ENCODE measurements around the gene RASSF1. TPM values are rescaled to one million over a fixed set of nuclear protein-coding genes. Genes with fewer than 3 reads are reported as not detected.

The RASSF1 gene
- total RNA-seq, 1 experiment from 2014 or later = 28.1 TPM

GRCh38 chr3:50289130-50289529 lies 51.5 kb downstream of the RASSF1 start:
- Histone ChIP-seq H3K4me3 (ENCODE audit: low read depth, low read length) (no peak overlapping the region), H3K4me1 (peaks cover 7% of the 10 kb centered on the region), H3K9me3 (no peaks in the 10 kb centered on the region), H3K36me3 (ENCODE audit: control insufficient read depth, insufficient read depth, low read length) (peaks cover 7% of the 10 kb centered on the region), H3K27me3 (replicated peaks; ENCODE audit: control insufficient read depth, insufficient read depth, low read length) (no peaks in the 10 kb centered on the region)
- CTCF ChIA-PET = interaction anchor here (0.6 kb wide), 1 partner anchor 25 kb away, joined by 5 read pairs; no protein-coding TSS in a partner anchor
- Mint-ChIP-seq H3K4me3 (ENCODE audit: unreplicated experiment) (no peak overlapping the region), H3K36me3 (ENCODE audit: insufficient read depth, unreplicated experiment) (peaks cover 34% of the 10 kb centered on the region), H3K27me3 (ENCODE audit: insufficient read depth, unreplicated experiment) (no peaks in the 10 kb centered on the region), H3K4me1 (ENCODE audit: low read depth, unreplicated experiment) (peaks cover 16% of the 10 kb centered on the region), H3K9me3 (ENCODE audit: unreplicated experiment) (no peaks in the 10 kb centered on the region), H3K27ac (ENCODE audit: unreplicated experiment) (no peak overlapping the region)
- BruUV-seq (replicated peaks) = no TSS peak
- POLR2A ChIA-PET = interaction anchor here (0.6 kb wide), 1 partner anchor 202 kb away, joined by 6 read pairs; no protein-coding TSS in a partner anchor
- no peak for DNase-seq
- no peak for TF ChIP-seq CTCF (IDR thresholded peaks at IDR 0.05; ENCODE audit: insufficient read depth in 1 of 2, low read depth in 1 of 2, low read length in 1 of 2, severe bottlenecking in 1 of 2, unreplicated experiment in 1 of 2)
- intact Hi-C loops (cut with micrococcal nuclease; ENCODE audit: unreplicated experiment) = no loop called here

GRCh38 chr3:50288387-50289007 lies 52.1 kb downstream of the RASSF1 start:
- H3K9me3 ChIP-seq = no peaks in the 10 kb centered on the region
- H3K27ac Mint-ChIP-seq (ENCODE audit: unreplicated experiment) = no peak overlapping the region
- H3K9me3 Mint-ChIP-seq (ENCODE audit: unreplicated experiment) = no peaks in the 10 kb centered on the region
- no peak for DNase-seq
- peaks cover 34% of the 10 kb centered on the region for H3K36me3 Mint-ChIP-seq (ENCODE audit: insufficient read depth, unreplicated experiment)
- POLR2A ChIA-PET = no interaction called here
- H3K27me3 Mint-ChIP-seq (ENCODE audit: insufficient read depth, unreplicated experiment) = no peaks in the 10 kb centered on the region
- intact Hi-C loops (cut with micrococcal nuclease; ENCODE audit: unreplicated experiment) = no loop called here
- BruUV-seq (replicated peaks) = no TSS peak
- no peaks in the 10 kb centered on the region for H3K27me3 ChIP-seq (replicated peaks; ENCODE audit: control insufficient read depth, insufficient read depth, low read length)
- H3K4me3 Mint-ChIP-seq (ENCODE audit: unreplicated experiment) = no peak overlapping the region
- no peak for TF ChIP-seq CTCF (IDR thresholded peaks at IDR 0.05; ENCODE audit: insufficient read depth in 1 of 2, low read depth in 1 of 2, low read length in 1 of 2, severe bottlenecking in 1 of 2, unreplicated experiment in 1 of 2)
- CTCF ChIA-PET = no interaction called here
- peaks cover 7% of the 10 kb centered on the region for H3K36me3 ChIP-seq (ENCODE audit: control insufficient read depth, insufficient read depth, low read length)
- H3K4me3 ChIP-seq (ENCODE audit: low read depth, low read length) = no peak overlapping the region
- H3K4me1 ChIP-seq = peaks cover 7% of the 10 kb centered on the region
- peaks cover 16% of the 10 kb centered on the region for H3K4me1 Mint-ChIP-seq (ENCODE audit: low read depth, unreplicated experiment)

- Histone ChIP-seq H3K4me3 (ENCODE audit: low read depth, low read length) (no peak overlapping the region), H3K9me3 (no peaks in the 10 kb centered on the region), H3K36me3 (ENCODE audit: control insufficient read depth, insufficient read depth, low read length) (peaks cover 7% of the 10 kb centered on the region), H3K4me1 (no peaks in the 10 kb centered on the region), H3K27me3 (replicated peaks; ENCODE audit: control insufficient read depth, insufficient read depth, low read length) (no peaks in the 10 kb centered on the region)
- no peak for DNase-seq
- intact Hi-C loops (cut with micrococcal nuclease; ENCODE audit: unreplicated experiment) = no loop called here
- BruUV-seq (replicated peaks) = no TSS peak
- H3K9me3 Mint-ChIP-seq (ENCODE audit: unreplicated experiment) = no peaks in the 10 kb centered on the region
- POLR2A ChIA-PET = no interaction called here
- no peaks in the 10 kb centered on the region for H3K27me3 Mint-ChIP-seq (ENCODE audit: insufficient read depth, unreplicated experiment)
- H3K4me1 Mint-ChIP-seq (ENCODE audit: low read depth, unreplicated experiment) = peaks cover 6% of the 10 kb centered on the region
- no peak overlapping the region for H3K27ac Mint-ChIP-seq (ENCODE audit: unreplicated experiment)
- H3K4me3 Mint-ChIP-seq (ENCODE audit: unreplicated experiment) = no peak overlapping the region
- TF ChIP-seq CTCF (IDR thresholded peaks at IDR 0.05; ENCODE audit: insufficient read depth in 1 of 2, low read depth in 1 of 2, low read length in 1 of 2, severe bottlenecking in 1 of 2, unreplicated experiment in 1 of 2) = no peak
- CTCF ChIA-PET = no interaction called here
- H3K36me3 Mint-ChIP-seq (ENCODE audit: insufficient read depth, unreplicated experiment) = peaks cover 28% of the 10 kb centered on the region
Observed at GRCh38 chr3:50287262-50287661, 53.4 kb downstream of the RASSF1 start.

Measured in Caco-2 (cell line).